ENCODE measurements around the gene ATP1A2. TPM values are rescaled to one million over a fixed set of nuclear protein-coding genes. Genes with fewer than 3 reads are reported as not detected.

ATP1A2 gene
- total RNA-seq = 1 to 10 TPM in 1 of 2 donors, under 1 TPM in 1; 0.09 to 1.5 TPM
- polyA plus RNA-seq = under 1 TPM; 0.21 to 0.37 TPM

DNA sequence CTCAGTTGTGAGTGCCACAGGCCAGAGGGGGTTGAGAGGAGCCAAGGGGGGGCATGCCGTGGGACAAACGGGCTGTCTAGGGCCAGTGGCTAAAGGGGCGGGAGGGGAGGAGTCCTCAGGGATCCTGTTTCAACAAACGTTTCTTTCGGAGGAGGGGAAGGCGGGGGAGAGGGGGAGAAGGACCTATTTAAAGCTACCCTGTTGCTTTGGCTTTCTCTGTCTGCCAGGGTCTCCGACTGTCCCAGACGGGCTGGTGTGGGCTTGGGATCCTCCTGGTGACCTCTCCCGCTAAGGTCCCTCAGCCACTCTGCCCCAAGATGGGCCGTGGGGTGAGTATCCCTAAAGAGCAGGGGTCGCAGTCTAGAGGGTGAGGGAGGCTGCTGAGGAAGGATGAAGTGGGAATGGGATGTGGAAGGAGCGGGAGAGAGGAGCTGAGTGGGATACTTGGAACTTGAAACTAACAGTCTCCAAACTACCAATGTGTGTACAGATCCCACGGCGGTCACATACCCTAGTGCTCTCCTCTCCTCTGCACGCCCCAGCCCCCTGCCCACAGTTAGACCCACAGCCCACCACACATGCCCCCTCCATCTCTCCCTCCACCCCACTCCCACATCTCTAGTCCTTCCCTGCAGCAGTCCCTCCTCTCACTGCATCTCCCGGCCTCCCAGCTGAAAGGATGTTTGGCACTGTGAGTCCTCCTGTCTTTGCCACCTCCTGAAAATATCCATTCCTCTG is at the start of gene ATP1A2:
Gene ATP1A2, plus strand, starts transcription at position 215 of the 738 bp plus-strand sequence. Its CDS starts 103 bp downstream, at position 318.
- no peak within 1 kb of the TSS for H3K9ac ChIP-seq (ENCODE audit: low read depth in 1 of 2, low read length in 2 of 2)
- no peak within 1 kb of the TSS for H3K4me3 ChIP-seq (ENCODE audit: low read depth in 1 of 3, low read length in 3 of 3)
- H3K4me1 ChIP-seq (ENCODE audit: control insufficient read depth in 4 of 4, insufficient read depth in 4 of 4, low read length in 3 of 4) = no peaks in the 10 kb centered on the region
- TF ChIP-seq HNF4A (conservative IDR thresholded peaks at IDR 0.05) = no peak
- H3K9me3 ChIP-seq (ENCODE audit: control insufficient read depth in 4 of 4, low read length in 3 of 4) = no peaks in the 10 kb centered on the region
- H3K27me3 ChIP-seq (ENCODE audit: control insufficient read depth in 4 of 4, insufficient read depth in 4 of 4, low read length in 3 of 4) = peaks cover 0 to 2% (median 0%) of the 10 kb centered on the region in 4 donors
- DNase-seq (ENCODE audit: low spot score) = no peak
- 46% methylated on average over 16 of the region's 16 CpGs for WGBS
- H3K36me3 ChIP-seq (ENCODE audit: control insufficient read depth in 4 of 4, insufficient read depth in 3 of 4, low read depth in 1 of 4, low read length in 3 of 4) = no peaks in the 10 kb centered on the region
- no peak within 1 kb of the TSS for H3K27ac ChIP-seq (ENCODE audit: low read depth in 1 of 2, low read length in 2 of 2)

GRCh38 chr1:160066829-160067745 is 48.5 kb upstream of the ATP1A2 start:
- no peaks in the 10 kb centered on the region for H3K27me3 ChIP-seq (ENCODE audit: control insufficient read depth in 4 of 4, insufficient read depth in 4 of 4, low read length in 3 of 4)
- H3K4me3 ChIP-seq (ENCODE audit: low read depth in 1 of 3, low read length in 3 of 3) = no peak overlapping the region
- H3K4me1 ChIP-seq (ENCODE audit: control insufficient read depth in 4 of 4, insufficient read depth in 4 of 4, low read length in 3 of 4) = peaks cover 0 to 6% (median 3%) of the 10 kb centered on the region in 4 donors
- H3K9ac ChIP-seq (ENCODE audit: low read depth in 1 of 2, low read length in 2 of 2) = no peak overlapping the region
- no peak overlapping the region for H3K27ac ChIP-seq (ENCODE audit: low read depth in 1 of 2, low read length in 2 of 2)
- no peaks in the 10 kb centered on the region for H3K36me3 ChIP-seq (ENCODE audit: control insufficient read depth in 4 of 4, insufficient read depth in 3 of 4, low read depth in 1 of 4, low read length in 3 of 4)
- 65% methylated on average over 6 of the region's 6 CpGs for WGBS
- DNase-seq (ENCODE audit: low spot score) = no peak
- no peaks in the 10 kb centered on the region for H3K9me3 ChIP-seq (ENCODE audit: control insufficient read depth in 4 of 4, low read length in 3 of 4)
- TF ChIP-seq GABPA (IDR thresholded peaks at IDR 0.05 in 1 of 2, conservative IDR thresholded peaks at IDR 0.05 in 1 of 2) (no peak), FOXA1 (IDR thresholded peaks at IDR 0.05) (no peak), SP1 (IDR thresholded peaks at IDR 0.05) (no peak), EGR1 (IDR thresholded peaks at IDR 0.05; ENCODE audit: low read depth in 2 of 2) (no peak), REST (IDR thresholded peaks at IDR 0.05) (no peak), ATF3 (IDR thresholded peaks at IDR 0.05) (no peak), HNF4A (conservative IDR thresholded peaks at IDR 0.05) (no peak), ZBTB33 (IDR thresholded peaks at IDR 0.05) (no peak), TAF1 (conservative IDR thresholded peaks at IDR 0.05) (no peak), YY1 (IDR thresholded peaks at IDR 0.05) (no peak), FOXA2 (IDR thresholded peaks at IDR 0.05) (no peak), RAD21 (IDR thresholded peaks at IDR 0.05) (no peak), JUND (IDR thresholded peaks at IDR 0.05) (no peak), RXRA (IDR thresholded peaks at IDR 0.05) (no peak)
- TF ChIP-seq, protein P1, sequence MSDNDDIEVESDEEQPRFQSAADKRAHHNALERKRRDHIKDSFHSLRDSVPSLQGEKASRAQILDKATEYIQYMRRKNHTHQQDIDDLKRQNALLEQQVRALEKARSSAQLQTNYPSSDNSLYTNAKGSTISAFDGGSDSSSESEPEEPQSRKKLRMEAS (IDR thresholded peaks at IDR 0.05) = no peak
